ENCODE data around the gene METTL9.

Gene METTL9

DNA sequence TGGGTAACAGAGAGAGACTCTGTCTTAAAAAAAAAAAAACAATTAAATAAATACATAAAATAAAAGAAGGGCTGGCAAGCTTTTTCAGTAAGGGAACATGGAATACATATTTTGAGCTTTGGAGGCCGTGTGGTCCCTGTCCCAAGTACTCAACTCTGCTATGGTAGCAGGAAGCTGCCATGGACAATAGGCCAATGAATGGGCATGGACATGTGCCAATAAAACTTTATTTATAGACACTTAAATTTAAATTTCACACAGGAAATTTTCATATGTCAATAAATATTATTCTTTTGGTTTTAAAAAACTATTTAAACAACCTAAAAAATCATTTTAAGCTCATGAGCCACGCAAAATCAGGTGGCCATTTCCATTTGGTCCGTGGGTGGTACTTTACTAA, 68.2 kb downstream of the METTL9 start:
- TF ChIP-seq POLR2AphosphoS5 (IDR thresholded peaks at IDR 0.05; ENCODE audit: low read depth, low read length) (no peak), FOXP2 (optimal IDR thresholded peaks at IDR 0.05; ENCODE audit: borderline replicate concordance, extremely low read depth, extremely low read length, insufficient read depth) (no peak), SIN3A (IDR thresholded peaks at IDR 0.05; ENCODE audit: borderline replicate concordance, insufficient read depth, low read length) (no peak), TAF1 (IDR thresholded peaks at IDR 0.05; ENCODE audit: borderline replicate concordance, insufficient read depth, low read length) (no peak)
- TF ChIP-seq, protein P1, sequence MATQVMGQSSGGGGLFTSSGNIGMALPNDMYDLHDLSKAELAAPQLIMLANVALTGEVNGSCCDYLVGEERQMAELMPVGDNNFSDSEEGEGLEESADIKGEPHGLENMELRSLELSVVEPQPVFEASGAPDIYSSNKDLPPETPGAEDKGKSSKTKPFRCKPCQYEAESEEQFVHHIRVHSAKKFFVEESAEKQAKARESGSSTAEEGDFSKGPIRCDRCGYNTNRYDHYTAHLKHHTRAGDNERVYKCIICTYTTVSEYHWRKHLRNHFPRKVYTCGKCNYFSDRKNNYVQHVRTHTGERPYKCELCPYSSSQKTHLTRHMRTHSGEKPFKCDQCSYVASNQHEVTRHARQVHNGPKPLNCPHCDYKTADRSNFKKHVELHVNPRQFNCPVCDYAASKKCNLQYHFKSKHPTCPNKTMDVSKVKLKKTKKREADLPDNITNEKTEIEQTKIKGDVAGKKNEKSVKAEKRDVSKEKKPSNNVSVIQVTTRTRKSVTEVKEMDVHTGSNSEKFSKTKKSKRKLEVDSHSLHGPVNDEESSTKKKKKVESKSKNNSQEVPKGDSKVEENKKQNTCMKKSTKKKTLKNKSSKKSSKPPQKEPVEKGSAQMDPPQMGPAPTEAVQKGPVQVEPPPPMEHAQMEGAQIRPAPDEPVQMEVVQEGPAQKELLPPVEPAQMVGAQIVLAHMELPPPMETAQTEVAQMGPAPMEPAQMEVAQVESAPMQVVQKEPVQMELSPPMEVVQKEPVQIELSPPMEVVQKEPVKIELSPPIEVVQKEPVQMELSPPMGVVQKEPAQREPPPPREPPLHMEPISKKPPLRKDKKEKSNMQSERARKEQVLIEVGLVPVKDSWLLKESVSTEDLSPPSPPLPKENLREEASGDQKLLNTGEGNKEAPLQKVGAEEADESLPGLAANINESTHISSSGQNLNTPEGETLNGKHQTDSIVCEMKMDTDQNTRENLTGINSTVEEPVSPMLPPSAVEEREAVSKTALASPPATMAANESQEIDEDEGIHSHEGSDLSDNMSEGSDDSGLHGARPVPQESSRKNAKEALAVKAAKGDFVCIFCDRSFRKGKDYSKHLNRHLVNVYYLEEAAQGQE (IDR thresholded peaks at IDR 0.05; ENCODE audit: insufficient read depth in 1 of 2, low read depth in 2 of 2, low read length in 2 of 2), result no peak

DNA sequence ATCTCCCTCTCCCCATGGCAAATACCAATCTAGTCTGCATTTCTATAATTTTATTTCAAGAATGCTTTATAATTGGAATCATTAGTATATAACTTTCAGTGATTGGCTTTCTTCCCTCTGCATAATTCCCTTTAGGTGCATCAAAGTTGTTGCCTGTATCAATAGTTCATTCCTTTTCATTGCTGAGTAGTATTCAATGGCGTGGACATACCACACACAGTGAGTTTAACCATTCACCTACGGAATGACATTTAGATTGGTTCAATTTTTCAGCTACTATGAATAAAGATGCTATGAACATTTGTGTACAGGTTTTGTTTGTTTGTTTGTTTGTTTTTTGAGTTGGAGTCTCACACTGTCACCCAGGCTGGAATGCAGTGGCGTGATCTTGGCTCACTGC, 74.1 kb downstream of the METTL9 start:
- TF ChIP-seq SIN3A (IDR thresholded peaks at IDR 0.05; ENCODE audit: borderline replicate concordance, insufficient read depth, low read length) (no peak), FOXP2 (optimal IDR thresholded peaks at IDR 0.05; ENCODE audit: borderline replicate concordance, extremely low read depth, extremely low read length, insufficient read depth) (no peak), POLR2AphosphoS5 (IDR thresholded peaks at IDR 0.05; ENCODE audit: low read depth, low read length) (no peak), TAF1 (IDR thresholded peaks at IDR 0.05; ENCODE audit: borderline replicate concordance, insufficient read depth, low read length) (no peak)
- TF ChIP-seq, protein P1 (IDR thresholded peaks at IDR 0.05; ENCODE audit: insufficient read depth in 1 of 2, low read depth in 2 of 2, low read length in 2 of 2), result no peak

DNA sequence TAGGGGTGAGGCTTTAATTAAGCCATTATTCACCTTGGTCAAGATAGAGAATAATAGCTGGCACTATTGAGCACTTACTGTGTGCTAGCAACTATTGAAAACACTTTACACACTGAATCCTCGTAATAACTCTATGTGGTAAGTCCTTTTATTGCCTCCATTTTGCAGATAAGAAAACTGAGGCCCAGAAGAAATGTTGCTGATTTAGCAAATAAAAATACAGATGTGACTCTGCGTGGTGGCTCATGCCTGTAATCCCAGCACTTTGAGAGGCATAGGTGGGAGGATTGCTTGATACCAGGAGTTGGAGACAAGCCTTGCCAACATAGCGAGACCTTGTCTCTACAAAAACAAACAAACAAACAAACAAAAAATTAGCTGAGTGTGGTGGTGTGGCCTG, 83.8 kb downstream of the METTL9 start:
- no peak for TF ChIP-seq FOXP2 (optimal IDR thresholded peaks at IDR 0.05; ENCODE audit: borderline replicate concordance, extremely low read depth, extremely low read length, insufficient read depth)
- TF ChIP-seq, protein P1 (IDR thresholded peaks at IDR 0.05; ENCODE audit: insufficient read depth in 1 of 2, low read depth in 2 of 2, low read length in 2 of 2), result no peak
- no peak for TF ChIP-seq TAF1 (IDR thresholded peaks at IDR 0.05; ENCODE audit: borderline replicate concordance, insufficient read depth, low read length)
- TF ChIP-seq POLR2AphosphoS5 (IDR thresholded peaks at IDR 0.05; ENCODE audit: low read depth, low read length), result no peak
- TF ChIP-seq SIN3A (IDR thresholded peaks at IDR 0.05; ENCODE audit: borderline replicate concordance, insufficient read depth, low read length), result no peak

GRCh38 chr16:21684199-21684598, 84.8 kb downstream of the METTL9 start:
- TF ChIP-seq FOXP2 (optimal IDR thresholded peaks at IDR 0.05; ENCODE audit: borderline replicate concordance, extremely low read depth, extremely low read length, insufficient read depth) (no peak), POLR2AphosphoS5 (IDR thresholded peaks at IDR 0.05; ENCODE audit: low read depth, low read length) (no peak), TAF1 (IDR thresholded peaks at IDR 0.05; ENCODE audit: borderline replicate concordance, insufficient read depth, low read length) (no peak), SIN3A (IDR thresholded peaks at IDR 0.05; ENCODE audit: borderline replicate concordance, insufficient read depth, low read length) (no peak)
- TF ChIP-seq, protein P1 (IDR thresholded peaks at IDR 0.05; ENCODE audit: insufficient read depth in 1 of 2, low read depth in 2 of 2, low read length in 2 of 2), result no peak

GRCh38 chr16:21685034-21685455, 85.7 kb downstream of the METTL9 start:
- TF ChIP-seq, protein P1 (IDR thresholded peaks at IDR 0.05; ENCODE audit: insufficient read depth in 1 of 2, low read depth in 2 of 2, low read length in 2 of 2), result peak; percentile 79 to 91
- no peak for TF ChIP-seq FOXP2 (optimal IDR thresholded peaks at IDR 0.05; ENCODE audit: borderline replicate concordance, extremely low read depth, extremely low read length, insufficient read depth)

Measured in PFSK-1 (cell line).